ENCODE measurements around the gene NBL1.

The NBL1 gene

DNA sequence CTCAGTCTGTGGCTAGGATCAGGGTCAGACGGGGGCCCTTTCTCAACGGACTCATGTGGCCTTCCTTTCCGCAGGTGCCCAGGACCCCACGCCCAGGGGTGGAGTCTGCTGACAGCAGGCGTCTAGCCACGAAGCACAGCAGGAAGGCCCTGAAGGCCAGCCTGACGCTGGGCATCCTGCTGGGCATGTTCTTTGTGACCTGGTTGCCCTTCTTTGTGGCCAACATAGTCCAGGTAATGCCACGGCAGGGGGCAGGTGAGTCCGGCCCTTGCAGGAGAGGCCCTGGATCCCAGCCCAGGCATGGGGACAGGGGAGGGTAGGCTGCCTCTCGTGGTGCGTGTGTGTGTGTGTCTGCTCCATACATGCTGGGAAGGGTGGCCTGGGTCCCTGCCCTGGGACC lies 34.4 kb downstream of the NBL1 start:
- H3F3A ChIP-seq (ENCODE audit: insufficient read depth, low read length), result no peaks in the 10 kb centered on the region
- no peaks in the 10 kb centered on the region for H3K9me3 ChIP-seq (replicated peaks; ENCODE audit: insufficient read depth, low read length)
- no peak for DNase-seq
- no peaks in the 10 kb centered on the region for H3K79me2 ChIP-seq (ENCODE audit: low read length)
- H2AFZ ChIP-seq (ENCODE audit: low read length), result no peak overlapping the region
- TF ChIP-seq EZH2 (optimal IDR thresholded peaks at IDR 0.05; ENCODE audit: low read depth, low read length), result no peak
- H3K9ac ChIP-seq (ENCODE audit: low read length), result no peak overlapping the region
- no peak overlapping the region for H3K27ac ChIP-seq (ENCODE audit: low read length)
- H3K4me1 ChIP-seq (ENCODE audit: low read length), result no peaks in the 10 kb centered on the region
- H3K9me2 ChIP-seq (replicated peaks; ENCODE audit: insufficient read depth, low read length), result no peaks in the 10 kb centered on the region
- no peaks in the 10 kb centered on the region for H3K36me3 ChIP-seq (replicated peaks; ENCODE audit: insufficient read depth, low read length)
- no peaks in the 10 kb centered on the region for H4K20me1 ChIP-seq (ENCODE audit: insufficient read depth, low read length)
- no peak overlapping the region for H3K4me2 ChIP-seq (ENCODE audit: low read depth, low read length)
- H3K27me3 ChIP-seq (replicated peaks; ENCODE audit: insufficient read depth, low read length), result peaks cover 9% of the 10 kb centered on the region
- H3K4me3 ChIP-seq (ENCODE audit: low read length), result no peak overlapping the region

DNA sequence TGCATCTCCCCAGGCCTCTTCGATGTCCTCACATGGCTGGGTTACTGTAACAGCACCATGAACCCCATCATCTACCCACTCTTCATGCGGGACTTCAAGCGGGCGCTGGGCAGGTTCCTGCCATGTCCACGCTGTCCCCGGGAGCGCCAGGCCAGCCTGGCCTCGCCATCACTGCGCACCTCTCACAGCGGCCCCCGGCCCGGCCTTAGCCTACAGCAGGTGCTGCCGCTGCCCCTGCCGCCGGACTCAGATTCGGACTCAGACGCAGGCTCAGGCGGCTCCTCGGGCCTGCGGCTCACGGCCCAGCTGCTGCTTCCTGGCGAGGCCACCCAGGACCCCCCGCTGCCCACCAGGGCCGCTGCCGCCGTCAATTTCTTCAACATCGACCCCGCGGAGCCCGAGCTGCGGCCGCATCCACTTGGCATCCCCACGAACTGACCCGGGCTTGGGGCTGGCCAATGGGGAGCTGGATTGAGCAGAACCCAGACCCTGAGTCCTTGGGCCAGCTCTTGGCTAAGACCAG lies 34.9 kb downstream of the NBL1 start:
- H3K9me2 ChIP-seq (replicated peaks; ENCODE audit: insufficient read depth, low read length), result no peaks in the 10 kb centered on the region
- peaks cover 9% of the 10 kb centered on the region for H3K27me3 ChIP-seq (replicated peaks; ENCODE audit: insufficient read depth, low read length)
- H4K20me1 ChIP-seq (ENCODE audit: insufficient read depth, low read length), result no peaks in the 10 kb centered on the region
- no peak overlapping the region for H3K4me2 ChIP-seq (ENCODE audit: low read depth, low read length)
- no peaks in the 10 kb centered on the region for H3K79me2 ChIP-seq (ENCODE audit: low read length)
- no peaks in the 10 kb centered on the region for H3K9me3 ChIP-seq (replicated peaks; ENCODE audit: insufficient read depth, low read length)
- TF ChIP-seq EZH2 (optimal IDR thresholded peaks at IDR 0.05; ENCODE audit: low read depth, low read length) (no peak), EZH2phosphoT487 (IDR thresholded peaks at IDR 0.05; ENCODE audit: low read length) (no peak)
- TF ChIP-seq, protein P1, sequence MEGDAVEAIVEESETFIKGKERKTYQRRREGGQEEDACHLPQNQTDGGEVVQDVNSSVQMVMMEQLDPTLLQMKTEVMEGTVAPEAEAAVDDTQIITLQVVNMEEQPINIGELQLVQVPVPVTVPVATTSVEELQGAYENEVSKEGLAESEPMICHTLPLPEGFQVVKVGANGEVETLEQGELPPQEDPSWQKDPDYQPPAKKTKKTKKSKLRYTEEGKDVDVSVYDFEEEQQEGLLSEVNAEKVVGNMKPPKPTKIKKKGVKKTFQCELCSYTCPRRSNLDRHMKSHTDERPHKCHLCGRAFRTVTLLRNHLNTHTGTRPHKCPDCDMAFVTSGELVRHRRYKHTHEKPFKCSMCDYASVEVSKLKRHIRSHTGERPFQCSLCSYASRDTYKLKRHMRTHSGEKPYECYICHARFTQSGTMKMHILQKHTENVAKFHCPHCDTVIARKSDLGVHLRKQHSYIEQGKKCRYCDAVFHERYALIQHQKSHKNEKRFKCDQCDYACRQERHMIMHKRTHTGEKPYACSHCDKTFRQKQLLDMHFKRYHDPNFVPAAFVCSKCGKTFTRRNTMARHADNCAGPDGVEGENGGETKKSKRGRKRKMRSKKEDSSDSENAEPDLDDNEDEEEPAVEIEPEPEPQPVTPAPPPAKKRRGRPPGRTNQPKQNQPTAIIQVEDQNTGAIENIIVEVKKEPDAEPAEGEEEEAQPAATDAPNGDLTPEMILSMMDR (IDR thresholded peaks at IDR 0.05; ENCODE audit: low read length), result no peak
- H3F3A ChIP-seq (ENCODE audit: insufficient read depth, low read length), result no peaks in the 10 kb centered on the region
- H3K36me3 ChIP-seq (replicated peaks; ENCODE audit: insufficient read depth, low read length), result no peaks in the 10 kb centered on the region
- no peak overlapping the region for H2AFZ ChIP-seq (ENCODE audit: low read length)
- H3K4me1 ChIP-seq (ENCODE audit: low read length), result no peaks in the 10 kb centered on the region
- H3K27ac ChIP-seq (ENCODE audit: low read length), result no peak overlapping the region
- no peak for DNase-seq
- H3K9ac ChIP-seq (ENCODE audit: low read length), result no peak overlapping the region
- H3K4me3 ChIP-seq (ENCODE audit: low read length), result no peak overlapping the region

DNA sequence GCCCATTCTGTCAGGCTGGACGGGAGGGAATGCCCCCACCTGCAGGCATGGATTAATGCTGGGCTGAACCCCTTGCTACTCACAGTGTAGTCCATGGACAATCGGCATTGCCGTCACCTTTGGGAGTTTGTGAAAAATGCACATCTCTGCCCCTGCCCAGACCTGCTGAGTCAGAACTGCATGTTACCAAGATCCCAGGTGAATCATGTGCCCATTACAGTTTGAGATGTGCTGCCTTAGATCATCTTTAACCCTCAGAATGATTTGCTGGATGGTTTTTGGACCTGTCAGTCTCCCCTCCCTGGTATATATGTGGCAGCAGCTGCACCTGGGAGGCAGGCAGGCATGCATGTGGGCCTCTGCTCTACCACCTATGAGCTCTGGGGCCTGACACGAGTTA lies 35.6 kb downstream of the NBL1 start:
- H3K9me3 ChIP-seq (replicated peaks; ENCODE audit: insufficient read depth, low read length), result no peaks in the 10 kb centered on the region
- no peaks in the 10 kb centered on the region for H3K36me3 ChIP-seq (replicated peaks; ENCODE audit: insufficient read depth, low read length)
- H3K27ac ChIP-seq (ENCODE audit: low read length), result no peak overlapping the region
- no peaks in the 10 kb centered on the region for H3K4me1 ChIP-seq (ENCODE audit: low read length)
- no peak for DNase-seq
- no peak overlapping the region for H3K4me2 ChIP-seq (ENCODE audit: low read depth, low read length)
- no peaks in the 10 kb centered on the region for H3K79me2 ChIP-seq (ENCODE audit: low read length)
- peaks cover 9% of the 10 kb centered on the region for H3K27me3 ChIP-seq (replicated peaks; ENCODE audit: insufficient read depth, low read length)
- H3K4me3 ChIP-seq (ENCODE audit: low read length), result no peak overlapping the region
- H3K9me2 ChIP-seq (replicated peaks; ENCODE audit: insufficient read depth, low read length), result no peaks in the 10 kb centered on the region
- H2AFZ ChIP-seq (ENCODE audit: low read length), result no peak overlapping the region
- no peaks in the 10 kb centered on the region for H3F3A ChIP-seq (ENCODE audit: insufficient read depth, low read length)
- H4K20me1 ChIP-seq (ENCODE audit: insufficient read depth, low read length), result no peaks in the 10 kb centered on the region
- no peak overlapping the region for H3K9ac ChIP-seq (ENCODE audit: low read length)
- no peak for TF ChIP-seq EZH2phosphoT487 (IDR thresholded peaks at IDR 0.05; ENCODE audit: low read length)
- TF ChIP-seq EZH2 (optimal IDR thresholded peaks at IDR 0.05; ENCODE audit: low read depth, low read length), result no peak
- TF ChIP-seq, protein P1 (IDR thresholded peaks at IDR 0.05; ENCODE audit: low read length), result no peak

DNA sequence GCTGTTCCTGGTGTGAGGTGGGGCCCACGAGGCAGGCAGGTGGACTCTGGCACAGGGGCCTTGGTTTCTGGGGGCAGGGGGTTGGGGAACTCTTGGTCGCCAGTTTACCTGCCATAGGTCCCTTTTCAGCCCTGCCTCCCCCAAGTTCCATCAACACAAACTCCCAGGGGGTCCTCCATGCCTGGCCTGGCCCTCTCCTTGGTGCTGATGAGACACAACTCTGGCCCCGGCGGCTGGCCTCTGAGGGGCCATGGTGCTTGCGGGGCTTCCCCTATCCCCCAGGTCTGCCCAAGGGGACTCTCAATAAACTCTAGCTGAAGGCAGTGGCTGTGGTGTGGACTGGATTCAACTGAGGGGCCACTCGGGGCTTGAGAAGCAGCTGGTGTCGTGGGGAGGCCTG lies 36.5 kb downstream of the NBL1 start:
- H3K4me1 ChIP-seq (ENCODE audit: low read length), result no peaks in the 10 kb centered on the region
- no peak for DNase-seq
- H2AFZ ChIP-seq (ENCODE audit: low read length), result no peak overlapping the region
- H3K9me3 ChIP-seq (replicated peaks; ENCODE audit: insufficient read depth, low read length), result no peaks in the 10 kb centered on the region
- peaks cover 9% of the 10 kb centered on the region for H3K27me3 ChIP-seq (replicated peaks; ENCODE audit: insufficient read depth, low read length)
- no peaks in the 10 kb centered on the region for H3K9me2 ChIP-seq (replicated peaks; ENCODE audit: insufficient read depth, low read length)
- no peak overlapping the region for H3K27ac ChIP-seq (ENCODE audit: low read length)
- no peaks in the 10 kb centered on the region for H3K36me3 ChIP-seq (replicated peaks; ENCODE audit: insufficient read depth, low read length)
- no peaks in the 10 kb centered on the region for H3K79me2 ChIP-seq (ENCODE audit: low read length)
- no peak overlapping the region for H3K9ac ChIP-seq (ENCODE audit: low read length)
- no peak overlapping the region for H3K4me3 ChIP-seq (ENCODE audit: low read length)
- no peaks in the 10 kb centered on the region for H3F3A ChIP-seq (ENCODE audit: insufficient read depth, low read length)
- no peaks in the 10 kb centered on the region for H4K20me1 ChIP-seq (ENCODE audit: insufficient read depth, low read length)
- TF ChIP-seq EZH2 (optimal IDR thresholded peaks at IDR 0.05; ENCODE audit: low read depth, low read length) (no peak), EZH2phosphoT487 (IDR thresholded peaks at IDR 0.05; ENCODE audit: low read length) (no peak)
- TF ChIP-seq, protein P1 (IDR thresholded peaks at IDR 0.05; ENCODE audit: low read length), result no peak
- no peak overlapping the region for H3K4me2 ChIP-seq (ENCODE audit: low read depth, low read length)
